SK-N-DZ (cell line): ENCODE data around the gene SLC12A9.

Experiments
- DNase-seq: peaks from one replicate; pipeline ENCODE4 v3.0.0-alpha.2; 2015; ENCODE audit warnings: low spot score

The SLC12A9 gene

DNA sequence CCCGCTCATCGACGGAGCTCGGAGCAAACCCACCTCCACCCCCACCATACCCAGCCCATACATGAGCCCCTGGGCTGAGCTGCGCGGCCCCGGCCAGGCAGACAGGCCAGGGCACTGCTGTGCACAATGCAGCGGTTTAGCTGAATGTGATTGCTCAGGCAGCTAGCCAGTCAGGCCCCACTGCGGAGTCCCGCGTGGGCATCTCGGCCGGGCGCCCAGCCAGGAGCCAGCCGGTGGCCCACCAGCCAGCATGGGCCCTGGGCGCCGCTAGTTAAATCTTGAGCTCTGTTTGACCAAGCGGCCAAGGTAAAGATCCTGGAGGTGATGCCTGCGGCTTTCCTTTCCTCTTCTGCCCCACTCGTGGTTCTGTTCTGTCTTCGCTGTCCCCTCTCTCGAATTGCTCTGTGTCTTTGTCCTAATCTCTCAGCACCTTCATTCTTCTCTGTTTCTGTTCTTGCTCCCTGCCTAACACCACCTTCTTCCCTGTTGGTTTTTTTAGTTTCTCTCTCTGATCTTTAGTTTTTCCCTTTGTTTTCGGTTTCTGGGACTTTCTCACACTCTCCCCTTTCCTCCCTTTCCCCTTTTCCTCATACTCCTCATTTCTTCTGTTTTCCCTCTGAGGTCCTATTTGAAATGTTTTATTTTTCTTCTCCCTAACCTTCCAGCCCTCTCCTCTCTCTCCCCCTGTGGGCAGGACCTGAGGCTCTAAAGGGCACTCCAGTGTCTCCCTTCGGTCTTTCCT, 30.4 kb downstream of the SLC12A9 start:
- no peak for DNase-seq

DNA sequence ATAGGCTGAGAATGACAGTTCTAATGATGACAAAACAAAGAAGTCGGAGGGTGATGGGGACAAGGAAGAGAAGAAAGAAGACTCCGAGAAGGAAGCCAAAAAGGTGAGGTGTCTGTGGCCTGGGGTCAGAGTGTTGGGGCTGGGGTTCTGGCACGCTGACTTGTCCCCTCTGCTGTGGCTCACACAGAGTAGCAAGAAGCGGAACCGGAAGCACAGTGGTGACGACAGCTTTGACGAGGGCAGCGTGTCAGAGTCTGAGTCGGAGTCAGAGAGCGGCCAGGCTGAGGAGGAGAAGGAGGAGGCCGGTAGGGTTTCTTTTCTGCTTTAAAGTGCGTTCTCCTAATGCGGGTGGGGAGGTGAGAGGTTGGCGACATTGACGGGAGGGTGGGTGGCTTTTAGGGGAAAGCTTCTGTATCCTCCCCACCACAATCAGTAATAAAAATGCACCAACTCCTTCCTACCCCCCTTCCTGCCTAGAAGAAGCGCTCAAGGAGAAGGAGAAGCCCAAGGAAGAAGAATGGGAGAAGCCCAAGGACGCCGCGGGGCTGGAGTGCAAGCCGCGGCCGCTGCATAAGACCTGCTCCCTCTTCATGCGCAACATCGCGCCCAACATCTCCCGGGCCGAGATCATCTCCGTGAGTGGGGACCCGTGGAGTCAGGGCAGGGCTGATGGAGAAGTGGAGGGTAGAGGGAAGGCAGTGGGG, 32.4 kb downstream of the SLC12A9 start:
- DNase-seq, result no peak

DNA sequence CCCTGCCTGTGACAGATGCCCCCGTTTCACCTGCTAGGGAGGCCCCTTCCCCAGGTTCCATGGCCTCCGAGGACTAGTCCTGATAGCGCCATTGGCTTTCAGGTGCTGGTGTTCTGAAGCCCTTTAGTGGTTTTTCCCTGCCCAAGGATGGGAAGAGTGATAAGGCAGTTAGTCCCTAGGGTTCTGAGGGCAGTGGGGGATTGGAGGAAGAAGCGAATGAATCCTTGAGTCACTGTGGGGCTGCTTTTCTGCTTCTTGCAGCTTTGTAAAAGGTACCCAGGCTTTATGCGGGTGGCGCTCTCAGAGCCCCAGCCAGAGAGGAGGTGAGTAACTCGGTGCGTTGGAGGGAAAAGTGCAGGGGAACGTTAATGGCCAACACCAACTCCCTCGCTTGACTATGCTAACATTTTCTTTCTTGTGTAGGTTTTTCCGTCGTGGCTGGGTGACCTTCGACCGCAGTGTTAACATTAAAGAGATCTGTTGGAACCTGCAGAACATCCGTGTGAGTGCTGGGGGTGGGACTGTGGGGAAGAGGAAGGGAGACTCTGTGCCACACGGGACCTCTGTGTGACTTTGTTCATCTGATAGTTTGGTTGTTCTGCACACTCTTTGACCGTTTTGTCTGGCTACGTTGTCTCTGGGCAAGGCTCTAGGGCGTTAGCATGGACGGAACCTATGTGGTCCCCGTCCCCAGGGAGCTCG, 33.1 kb downstream of the SLC12A9 start:
- no peak for DNase-seq

DNA sequence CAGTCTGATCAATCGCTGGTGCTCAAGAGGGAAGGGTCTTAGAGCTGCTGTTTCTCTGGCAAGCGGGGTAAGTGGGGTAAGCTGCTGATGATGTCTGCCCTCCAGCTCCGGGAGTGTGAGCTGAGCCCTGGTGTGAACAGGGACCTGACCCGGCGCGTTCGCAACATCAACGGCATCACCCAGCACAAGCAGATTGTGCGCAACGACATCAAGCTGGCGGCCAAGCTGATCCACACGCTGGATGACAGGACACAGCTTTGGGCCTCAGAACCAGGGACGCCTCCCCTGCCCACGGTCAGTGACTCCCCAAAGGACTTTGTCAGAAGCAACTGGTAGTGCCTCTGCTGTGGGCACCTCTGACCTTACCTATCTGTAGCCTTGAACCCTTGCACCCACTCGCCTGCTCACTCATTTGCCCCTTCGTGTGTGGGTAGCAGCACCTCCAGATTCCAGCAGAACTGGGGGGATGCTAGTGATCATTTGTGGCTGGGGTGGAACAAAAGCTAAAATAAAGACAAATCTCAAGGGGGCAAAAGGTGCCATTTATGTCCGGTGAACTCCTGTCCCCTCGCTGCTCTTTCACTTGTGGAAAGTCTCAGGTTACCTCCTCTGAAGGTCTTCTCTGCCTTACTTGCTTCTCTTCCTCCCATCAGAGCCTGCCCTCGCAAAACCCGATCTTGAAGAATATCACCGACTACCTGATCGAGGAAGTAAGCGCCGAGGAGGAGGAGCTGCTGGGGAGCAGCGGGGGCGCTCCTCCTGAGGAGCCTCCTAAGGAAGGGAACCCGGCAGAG, 33.8 kb downstream of the SLC12A9 start:
- DNase-seq, result no peak

DNA sequence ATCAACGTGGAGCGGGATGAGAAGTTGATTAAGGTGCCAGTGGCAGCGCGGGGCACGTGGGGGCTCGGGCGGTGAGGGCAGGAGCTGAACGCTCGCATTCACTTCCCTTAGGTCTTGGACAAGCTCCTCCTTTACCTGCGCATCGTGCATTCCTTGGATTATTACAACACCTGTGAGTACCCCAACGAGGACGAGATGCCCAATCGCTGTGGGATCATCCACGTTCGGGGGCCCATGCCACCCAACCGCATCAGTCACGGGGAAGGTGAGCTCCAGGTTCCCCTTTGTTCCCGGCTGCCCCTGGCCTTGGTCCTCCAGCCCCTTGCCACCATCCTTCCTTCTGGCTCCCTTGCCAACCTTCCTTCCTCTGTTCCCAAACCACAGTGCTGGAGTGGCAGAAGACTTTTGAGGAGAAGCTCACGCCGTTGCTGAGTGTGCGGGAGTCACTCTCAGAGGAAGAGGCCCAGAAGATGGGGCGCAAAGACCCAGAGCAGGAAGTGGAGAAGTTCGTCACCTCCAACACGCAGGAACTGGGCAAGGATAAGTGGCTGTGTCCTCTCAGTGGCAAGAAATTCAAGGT, 34.5 kb downstream of the SLC12A9 start:
- no peak for DNase-seq

- DNase-seq, result no peak
Observed at GRCh38 chr7:100887516-100888290, 35.2 kb downstream of the SLC12A9 start.

GRCh38 chr7:100888291-100888987, 35.9 kb downstream of the SLC12A9 start:
- DNase-seq, result no peak

- no peak for DNase-seq
Observed at GRCh38 chr7:100888988-100889750, 36.7 kb downstream of the SLC12A9 start, which contains the start of gene UFSP1. Gene UFSP1, minus strand, starts transcription at chr7:100889715. Its CDS starts 444 bp downstream, at chr7:100889271.

- no peak for DNase-seq
Observed at GRCh38 chr7:100890653-100891567, 38.4 kb downstream of the SLC12A9 start.

- no peak for DNase-seq
Observed at GRCh38 chr7:100891568-100892247, 39.2 kb downstream of the SLC12A9 start.

DNA sequence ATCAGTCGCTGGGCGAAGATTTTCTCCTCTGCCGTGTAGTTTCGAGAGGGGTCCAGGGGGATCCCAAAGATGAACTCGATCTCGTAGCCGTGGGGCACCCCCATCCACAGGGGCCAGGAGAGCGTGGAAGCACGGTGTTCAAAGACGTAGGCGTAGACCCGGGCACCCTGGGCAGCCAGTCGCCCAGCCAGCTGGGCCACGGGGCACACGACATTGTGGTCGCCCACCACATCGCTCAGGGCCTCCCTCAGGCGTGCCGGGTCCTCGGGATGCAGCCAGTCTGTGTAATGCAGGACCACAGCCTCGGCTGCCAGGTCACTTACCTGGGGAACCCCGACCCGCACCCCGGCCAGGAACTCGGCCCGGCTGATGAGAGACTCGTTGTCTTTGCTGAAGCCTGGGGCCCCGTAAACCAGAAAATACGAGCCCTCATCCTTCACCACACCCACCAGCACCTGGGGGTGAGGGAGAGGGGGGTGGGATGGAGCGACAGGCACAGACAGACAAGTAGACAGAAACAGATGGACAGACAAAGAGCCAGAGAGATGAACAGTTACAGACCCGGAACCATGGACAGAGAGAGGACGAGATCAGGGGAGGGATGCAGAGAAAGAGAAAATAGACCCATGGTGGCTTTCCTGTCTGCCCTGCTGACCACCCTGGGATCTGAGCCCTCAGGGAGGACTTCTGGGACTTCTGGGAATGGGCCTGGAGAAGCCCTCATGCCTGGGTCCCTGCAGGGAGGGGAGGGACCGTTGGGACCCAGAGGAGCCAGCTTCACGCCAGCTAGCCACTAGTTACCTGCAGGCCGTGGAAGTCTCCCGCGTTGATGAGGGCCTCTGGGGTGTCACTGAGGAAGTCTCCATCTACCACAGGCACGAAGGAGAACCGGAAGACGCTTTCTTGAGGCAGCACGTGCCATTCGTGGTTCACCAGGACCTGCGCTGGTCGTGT, 40.1 kb downstream of the SLC12A9 start:
- DNase-seq, result no peak

DNA sequence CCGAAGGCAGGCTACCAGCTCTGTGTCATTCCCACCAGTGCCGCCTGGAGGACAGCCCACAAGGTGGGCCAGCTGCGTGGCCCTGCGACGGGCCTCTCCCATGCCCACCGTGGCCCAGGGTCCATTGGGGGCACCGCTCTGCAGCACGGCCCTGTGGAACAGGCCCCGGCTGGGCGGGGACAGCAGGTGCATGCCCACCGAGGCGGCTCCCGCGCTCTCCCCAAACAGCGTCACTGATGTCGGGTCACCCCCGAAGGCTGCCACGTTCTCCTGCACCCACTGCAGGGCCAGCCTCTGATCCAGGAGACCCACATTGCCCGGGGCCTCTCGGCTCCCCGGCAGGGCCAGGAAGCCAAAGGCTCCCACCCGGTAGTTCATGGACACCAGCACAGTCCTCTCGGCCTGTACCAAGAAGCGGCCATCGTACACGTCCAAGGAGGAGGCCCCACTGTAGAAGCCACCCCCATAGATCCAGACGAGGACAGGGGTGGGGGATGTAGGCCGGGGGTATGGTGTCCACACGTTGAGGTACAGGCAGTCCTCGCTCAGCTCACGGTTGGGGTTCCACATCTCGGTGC, 40.9 kb downstream of the SLC12A9 start:
- no peak for DNase-seq

- no peak for DNase-seq
Observed at GRCh38 chr7:100893910-100894721, 41.6 kb downstream of the SLC12A9 start.

GRCh38 chr7:100894860-100895700, 42.6 kb downstream of the SLC12A9 start:
- DNase-seq, result peak; percentile 57
